HG03571 (cell line): Measurements from ENCODE around the gene MAD1L1.

Experiments used
- ATAC-seq: cut with Tn5 transposase; IDR thresholded peaks from one replicate; pipeline ENCODE4 v1.9.1; 2021; ENCODE audit not compliant: unreplicated experiment

The MAD1L1 gene

DNA sequence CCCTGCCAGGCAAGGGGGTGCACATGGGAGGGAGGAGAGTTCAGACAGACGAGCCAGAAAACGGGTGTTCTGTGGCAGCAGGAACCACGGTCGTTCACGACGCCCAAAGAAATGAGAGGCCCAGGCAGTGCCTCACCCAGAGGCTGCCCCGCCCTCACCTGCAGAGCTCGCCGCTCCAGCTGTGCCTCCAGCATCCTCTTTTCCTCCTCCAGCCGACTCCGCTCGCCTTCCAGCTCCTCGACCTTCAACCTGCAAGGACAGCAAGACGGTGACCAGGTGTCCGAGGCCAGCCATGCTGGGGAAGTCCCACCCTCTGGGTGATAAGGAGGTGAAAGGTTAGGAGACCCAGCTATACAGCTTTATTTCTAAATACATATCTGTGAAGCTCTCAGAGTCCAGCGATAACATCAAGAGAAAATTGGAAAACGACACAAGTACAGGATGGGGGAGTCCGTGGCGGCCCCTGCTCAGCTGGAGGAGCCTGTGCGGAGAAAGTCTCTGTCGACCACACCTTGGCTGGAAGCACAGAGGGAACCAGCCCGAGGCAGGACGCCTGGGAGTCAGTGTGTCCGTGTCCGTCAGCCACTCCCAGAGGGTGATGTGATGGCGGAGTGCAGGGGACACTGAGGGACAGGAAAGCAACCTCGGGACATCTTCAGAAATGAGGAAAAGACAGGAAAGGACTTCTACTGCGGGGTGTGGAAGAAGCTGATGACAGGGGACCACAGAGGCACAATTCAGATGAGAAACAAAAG is 275.1 kb downstream of the MAD1L1 start:
- ATAC-seq: no peak

DNA sequence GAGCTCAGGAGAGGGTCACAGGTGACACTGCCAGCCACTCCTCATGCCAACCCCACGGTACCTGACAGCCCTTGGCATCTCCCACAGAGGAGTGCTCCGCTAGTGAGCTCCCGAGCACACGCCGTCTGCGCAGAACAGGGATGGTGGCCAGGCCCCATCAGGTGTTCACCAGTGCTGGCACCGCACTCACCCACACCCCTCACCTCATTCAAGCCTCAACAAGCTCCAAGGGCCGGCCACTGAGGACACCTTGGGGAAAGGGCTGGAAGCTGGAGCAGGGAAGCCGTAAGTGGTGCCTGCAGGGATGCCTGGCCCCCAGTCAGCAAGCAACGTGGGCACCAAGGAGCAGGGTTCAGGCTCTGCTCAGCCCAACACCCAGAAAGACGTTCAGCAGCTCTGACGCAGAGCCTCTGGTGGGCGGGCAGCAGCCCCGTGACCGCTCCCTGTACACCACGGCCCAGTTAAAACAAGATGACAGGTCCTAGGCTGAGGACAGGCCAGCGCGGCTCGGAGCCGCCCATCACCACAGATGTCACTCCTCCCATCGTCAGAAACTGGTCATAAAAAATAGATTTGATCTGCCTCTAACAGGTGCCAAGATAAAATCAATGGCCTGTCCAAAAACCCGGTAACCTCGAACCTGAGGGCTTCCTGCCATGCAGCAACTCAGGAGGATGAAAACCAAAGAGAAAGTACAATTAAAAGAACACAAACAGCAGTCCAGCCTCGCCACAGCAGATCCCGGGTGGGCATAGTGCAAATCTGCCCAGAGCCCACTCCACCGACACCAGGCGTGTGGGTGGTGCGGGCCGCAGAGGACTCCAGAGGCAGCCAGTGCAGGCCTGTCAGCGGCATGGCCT is 275.9 kb downstream of the MAD1L1 start:
- no peak for ATAC-seq

DNA sequence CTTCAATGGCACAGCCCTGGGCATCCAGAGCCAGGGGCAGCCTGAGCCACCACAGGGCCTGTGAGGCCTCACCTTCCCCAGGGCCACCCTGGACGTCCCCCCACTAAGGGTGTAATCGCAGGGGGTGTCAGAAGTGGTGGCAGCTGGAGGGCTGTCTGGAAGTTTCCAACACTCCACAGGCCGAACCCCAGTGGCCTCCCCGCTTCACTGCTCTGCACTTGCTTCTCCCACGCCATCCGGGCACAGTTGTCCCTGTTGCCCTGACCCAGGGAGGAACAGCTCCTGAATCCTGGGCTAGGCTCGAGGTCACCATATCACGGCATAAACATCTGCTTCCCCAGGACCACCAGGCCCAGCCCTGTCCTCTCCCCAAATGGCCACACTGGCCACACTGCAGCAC is 276.6 kb downstream of the MAD1L1 start:
- no peak for ATAC-seq

DNA sequence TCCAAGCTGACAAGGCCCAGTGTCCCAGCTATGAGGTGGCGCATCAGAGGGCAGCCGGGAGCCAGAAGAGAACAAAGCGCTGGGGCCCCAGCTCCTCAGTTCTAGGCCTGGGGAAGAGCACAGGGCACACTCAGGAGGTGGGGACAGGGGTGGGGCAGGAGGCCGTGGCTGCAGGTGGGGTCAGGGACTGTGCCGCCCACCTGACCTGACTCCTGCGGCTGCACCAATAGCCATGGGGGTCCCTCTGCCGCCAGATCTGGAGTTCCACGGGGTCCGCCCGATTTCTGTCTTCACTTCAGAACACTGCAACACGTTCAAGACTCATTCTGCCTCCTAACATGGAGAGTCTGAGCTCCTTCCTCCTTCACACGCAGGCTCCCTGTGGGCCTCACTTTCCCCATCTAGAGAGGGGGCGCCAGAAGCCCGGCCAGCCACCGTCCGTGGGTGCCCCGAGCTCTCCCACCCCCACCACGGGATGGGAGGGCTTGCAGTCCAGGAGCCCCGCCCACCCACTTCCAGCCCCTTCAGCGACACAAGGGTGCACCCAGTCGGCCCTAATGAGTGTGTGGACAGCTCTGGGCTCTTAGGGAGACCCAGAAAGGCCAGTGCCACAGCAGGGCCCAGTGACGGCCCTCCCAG is 278.3 kb downstream of the MAD1L1 start:
- ATAC-seq: no peak

DNA sequence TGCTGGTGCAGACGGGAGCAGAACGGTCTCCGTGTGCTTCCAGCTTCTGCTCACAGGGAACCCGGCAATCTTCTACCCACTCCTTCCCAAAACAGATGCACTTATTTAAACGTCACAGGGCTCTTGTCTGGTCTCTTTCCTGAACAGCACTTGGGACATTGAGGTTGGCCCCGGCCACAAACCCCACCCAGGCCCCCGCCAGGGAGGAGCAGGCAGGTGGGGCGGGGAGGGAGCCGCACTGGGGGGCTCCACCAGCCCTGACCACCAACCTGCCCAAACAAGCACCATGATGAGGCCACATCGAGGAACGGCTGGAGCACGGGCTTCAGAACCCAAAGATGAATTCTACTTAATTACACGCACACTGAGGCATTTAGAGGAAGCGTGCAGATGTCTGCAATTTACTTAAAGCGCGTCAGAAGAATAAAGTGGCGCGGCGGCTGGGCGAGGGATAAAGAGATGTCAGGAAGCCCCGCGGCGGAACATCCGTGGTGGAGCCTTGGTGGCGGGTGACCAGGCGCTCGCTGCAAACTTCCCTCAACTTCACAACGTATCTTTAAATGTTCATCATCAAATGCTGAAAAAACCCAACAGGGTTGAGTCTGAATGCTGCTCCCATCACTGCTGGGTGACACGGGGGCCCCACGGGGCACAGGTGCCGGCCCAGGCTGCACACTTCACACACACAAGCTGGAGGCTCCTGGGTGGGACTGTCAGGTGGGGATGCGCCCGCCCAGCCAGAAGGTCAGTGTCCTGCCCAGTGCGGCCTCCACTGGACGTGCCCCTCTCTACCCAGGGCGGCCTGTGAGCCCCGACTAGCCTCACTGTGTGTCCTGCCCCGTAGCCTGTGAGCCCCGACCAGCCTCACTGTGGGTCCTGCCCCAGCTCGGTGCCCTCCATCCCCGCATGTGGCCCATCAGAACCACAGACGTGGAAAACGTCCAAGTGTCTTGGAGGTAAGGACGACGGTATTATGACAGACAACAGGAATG is 279.2 kb downstream of the MAD1L1 start:
- ATAC-seq: no peak

DNA sequence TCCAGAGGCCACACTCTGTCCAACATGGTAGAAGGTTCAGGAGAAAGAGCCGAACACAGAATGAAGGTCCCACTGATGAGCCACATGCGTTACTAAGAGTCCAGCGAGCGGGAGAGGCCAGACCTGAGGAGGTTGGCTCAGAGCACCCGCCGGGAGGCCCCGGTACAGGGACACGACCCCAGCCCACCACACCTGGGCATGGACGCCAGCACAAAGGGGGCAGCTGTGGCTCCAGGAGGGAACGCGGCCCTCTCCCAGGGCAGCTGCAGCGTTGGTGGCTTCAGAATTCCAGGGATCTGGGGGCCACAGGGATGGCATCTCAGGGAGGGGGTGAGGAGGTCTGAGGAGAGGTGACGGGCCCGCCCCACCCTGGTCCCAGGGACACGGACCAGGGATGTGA is 280.0 kb downstream of the MAD1L1 start:
- no peak for ATAC-seq

DNA sequence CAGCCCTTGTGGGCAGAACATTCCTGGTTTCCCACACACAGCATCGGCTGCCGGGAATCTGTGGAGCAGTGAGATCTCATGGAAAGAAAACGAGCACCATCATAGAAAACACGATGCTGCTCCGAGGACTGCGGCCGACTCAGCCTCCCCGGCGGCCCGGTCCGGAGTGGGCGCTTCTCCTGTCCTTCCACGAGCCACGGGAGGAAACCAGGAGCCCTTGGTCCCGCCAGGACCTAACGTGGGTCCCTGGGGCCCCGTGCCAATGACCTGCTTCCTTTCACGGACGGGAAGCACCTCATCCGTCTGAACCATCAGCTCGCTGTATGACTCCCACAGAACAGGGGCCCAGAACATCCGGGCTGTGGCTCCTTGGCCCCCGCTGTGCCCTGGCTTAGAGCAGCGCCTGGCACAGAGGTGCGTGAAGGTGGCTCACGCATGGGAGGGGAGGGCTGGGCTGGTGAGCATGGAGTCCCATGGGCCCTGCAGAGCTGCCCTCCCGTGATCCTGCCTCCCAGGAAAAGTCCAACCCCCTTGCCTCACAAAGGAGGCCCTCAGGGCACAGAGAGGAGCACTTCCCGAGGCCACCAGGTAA is 280.5 kb downstream of the MAD1L1 start:
- ATAC-seq: no peak

DNA sequence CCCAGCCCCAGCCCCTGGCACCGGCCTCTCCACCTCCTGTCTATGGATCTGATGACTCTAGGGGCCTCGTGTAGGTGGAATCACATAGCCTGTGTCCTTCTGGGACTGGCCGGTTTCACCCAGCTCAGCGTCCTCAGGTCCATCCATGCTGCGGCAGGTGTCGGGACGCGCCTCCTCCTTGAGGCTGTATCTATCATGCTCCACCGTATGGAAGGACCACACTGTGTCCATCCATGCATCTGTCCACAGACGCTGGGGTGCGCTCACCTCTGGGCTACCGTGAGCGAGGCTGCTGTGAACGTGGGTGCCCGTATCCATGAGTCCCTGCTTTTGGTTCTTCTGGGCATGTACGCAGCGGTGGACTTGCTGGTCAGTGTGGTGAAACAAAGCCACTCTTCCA is 281.1 kb downstream of the MAD1L1 start:
- no peak for ATAC-seq

DNA sequence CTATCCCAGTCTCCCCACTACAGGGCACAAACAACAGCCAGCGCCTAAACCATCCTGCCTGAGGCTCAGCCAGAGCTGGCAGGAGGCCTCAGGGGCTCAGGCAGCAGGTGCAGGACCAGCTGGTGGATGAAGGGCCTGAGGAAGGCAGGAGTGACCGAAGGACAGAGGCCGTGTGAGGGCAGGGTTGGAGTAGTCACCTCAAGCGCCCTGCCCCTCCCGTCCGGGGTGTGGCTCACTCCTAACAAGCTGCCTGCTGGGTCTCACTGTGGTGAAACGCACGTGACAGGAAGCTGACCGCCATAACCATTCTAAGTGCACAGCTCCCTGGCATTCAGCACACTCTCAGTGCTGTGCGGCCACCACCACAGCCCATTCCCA is 281.6 kb downstream of the MAD1L1 start:
- no peak for ATAC-seq

DNA sequence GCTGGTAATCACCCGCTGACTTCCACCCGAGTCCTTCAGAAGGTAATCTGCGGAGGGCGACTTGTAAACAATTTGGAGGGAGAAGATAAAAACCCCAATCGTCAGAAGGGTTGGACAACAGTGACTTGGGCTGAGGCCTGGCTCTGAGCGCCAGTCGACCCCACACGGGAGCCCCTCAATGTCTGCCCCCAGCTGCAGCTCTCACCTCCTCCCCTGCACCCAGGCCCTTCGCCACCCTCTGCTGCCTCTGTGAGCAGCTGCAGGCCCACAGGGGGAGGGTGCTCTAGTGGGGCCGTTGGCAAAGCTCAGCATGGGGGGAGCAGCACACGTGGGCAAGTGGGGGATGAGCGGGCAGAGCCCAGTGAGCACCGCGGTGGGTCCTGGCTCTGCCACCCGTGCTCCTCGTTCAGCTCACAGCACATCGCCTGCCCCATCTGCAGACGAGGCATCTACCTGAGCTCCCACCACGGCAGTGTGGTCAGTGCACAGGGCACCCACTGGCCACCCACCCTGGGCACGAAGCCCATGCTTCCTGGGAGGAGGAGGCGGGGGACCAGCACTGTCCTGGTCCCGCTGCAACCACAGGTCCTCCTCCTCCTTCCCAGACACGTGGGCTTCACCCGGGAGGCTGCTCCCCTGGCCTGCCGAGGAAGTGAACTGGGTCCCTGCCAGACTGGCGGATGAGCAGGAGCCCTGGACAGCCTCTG is 282.1 kb downstream of the MAD1L1 start:
- ATAC-seq: no peak

DNA sequence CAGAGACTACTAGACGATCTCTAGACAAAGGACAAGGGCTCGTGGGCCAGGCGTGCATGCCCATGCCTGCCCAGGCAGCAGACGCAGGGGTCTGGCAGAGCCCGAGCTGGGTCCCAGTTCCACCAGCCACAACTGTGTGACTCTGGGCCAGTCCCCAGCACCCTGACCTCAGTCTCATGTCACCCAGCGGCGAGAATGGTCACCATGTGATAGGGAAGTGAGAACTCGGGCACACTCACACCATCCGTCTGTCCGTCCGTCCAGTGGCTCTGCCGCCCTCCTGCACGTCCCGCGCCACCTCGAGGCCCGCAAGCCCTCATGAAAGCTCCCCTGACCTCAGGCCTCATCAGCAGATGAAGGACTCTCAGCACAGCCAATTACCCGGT is 282.7 kb downstream of the MAD1L1 start:
- ATAC-seq: no peak

DNA sequence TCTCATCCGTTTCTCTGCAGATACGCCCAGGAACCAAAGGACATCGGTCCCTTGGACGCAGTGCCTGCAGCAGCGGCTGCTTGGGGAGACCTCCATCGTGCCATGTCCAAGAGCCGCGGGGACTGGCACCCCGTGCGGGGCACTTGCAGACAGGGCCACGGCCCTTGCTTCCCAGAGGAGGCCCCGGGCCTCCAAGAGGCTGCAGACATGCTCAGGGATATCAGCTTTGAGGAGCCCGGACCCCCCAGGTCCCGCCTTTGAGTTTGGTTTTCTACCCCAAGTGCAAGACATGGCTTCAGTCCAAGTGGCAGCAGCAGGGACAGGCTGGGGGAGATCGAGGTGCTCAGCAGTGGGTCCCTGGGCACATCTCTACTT is 283.1 kb downstream of the MAD1L1 start:
- no peak for ATAC-seq

DNA sequence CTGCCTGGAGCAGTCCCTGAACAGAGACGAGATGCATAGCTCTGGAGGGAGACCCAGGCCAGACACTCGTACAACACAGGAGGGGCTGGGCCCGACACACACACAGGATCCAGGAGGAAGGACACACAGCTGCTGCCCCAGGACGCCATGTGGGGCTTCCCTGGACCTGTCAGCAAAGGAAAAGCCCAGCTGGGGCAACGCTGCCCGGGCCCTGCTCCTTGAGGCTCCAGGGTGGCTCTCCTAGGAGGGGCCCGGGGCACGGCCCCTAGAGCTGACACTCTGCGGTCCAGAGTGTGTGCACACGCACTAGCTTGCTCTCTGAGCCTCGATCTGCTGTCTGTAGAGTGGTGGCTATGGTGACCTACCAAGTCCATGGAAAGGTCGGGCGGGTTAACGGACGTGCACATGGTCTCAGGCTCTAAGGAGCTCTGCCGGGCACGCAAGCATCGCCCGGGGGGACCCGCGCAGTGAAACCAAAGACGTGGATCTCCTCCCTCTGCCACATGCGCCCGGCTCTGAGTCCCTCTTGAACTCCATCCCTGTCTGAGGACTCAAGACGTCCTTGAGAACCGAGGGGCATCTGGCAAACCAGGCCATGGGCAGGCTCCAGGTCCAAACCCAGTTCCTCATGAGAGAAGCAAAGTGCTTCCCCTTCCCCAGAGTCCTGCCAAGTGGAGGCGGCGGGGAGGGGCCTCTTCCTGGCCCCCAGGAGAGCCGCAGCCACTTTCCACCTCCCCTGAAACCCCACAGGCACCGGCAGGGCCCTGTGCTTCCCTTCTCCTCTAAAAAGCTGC is 283.7 kb downstream of the MAD1L1 start:
- no peak for ATAC-seq

DNA sequence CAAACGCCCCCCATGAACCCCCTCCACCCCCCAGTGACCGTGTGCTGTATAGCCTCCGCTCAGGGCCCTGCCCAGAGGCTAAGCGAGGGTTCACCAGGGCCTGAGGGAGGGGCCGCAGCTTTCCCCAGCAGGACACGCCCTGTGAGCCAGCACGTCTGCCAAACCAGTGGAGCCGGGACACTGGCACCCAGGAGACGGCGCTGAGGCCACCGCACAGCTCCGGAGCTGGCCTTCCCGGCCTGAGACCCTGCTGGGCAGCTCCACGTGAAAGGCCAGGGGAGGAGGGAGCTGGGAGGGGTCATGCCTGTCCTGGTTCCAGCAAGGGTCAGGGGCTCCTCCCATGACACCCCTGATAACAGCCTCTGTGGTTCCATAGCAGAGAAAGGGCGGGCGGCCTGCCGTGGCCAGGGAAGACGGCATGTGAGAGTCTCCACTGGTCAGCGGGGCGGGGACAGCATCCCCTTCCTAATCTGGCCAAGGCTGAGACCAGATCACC is 284.4 kb downstream of the MAD1L1 start:
- no peak for ATAC-seq

DNA sequence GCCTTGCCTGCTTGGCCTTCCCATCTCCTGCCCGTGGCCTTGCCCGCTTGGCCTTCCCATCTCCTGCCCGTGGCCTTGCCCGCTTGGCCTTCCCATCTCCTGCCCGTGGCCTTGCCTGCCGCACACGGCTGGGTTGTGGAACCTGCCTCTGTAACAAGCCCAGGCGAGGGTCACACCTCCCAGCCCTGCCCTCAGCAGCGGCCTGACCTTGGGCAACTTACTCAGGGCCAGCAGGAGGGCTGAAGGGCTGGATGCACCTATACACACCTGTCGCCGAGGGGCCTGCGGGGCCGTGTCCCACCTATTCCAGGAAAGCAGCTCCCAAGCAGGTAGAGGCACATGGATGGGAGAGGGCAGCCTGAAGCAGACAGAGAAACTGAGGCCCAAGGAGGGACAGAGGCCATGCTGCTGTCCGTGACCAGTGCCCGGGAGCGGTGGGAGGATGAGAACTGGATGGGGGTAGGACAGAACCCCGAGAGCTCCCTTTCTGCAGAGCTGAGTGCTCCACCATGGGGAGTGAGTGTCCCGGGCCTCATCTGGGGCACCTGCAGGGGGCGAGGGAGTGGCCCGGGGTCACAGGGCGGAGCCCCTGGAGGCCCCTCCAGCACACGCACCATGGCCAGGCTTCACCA is 285.0 kb downstream of the MAD1L1 start:
- ATAC-seq: no peak

DNA sequence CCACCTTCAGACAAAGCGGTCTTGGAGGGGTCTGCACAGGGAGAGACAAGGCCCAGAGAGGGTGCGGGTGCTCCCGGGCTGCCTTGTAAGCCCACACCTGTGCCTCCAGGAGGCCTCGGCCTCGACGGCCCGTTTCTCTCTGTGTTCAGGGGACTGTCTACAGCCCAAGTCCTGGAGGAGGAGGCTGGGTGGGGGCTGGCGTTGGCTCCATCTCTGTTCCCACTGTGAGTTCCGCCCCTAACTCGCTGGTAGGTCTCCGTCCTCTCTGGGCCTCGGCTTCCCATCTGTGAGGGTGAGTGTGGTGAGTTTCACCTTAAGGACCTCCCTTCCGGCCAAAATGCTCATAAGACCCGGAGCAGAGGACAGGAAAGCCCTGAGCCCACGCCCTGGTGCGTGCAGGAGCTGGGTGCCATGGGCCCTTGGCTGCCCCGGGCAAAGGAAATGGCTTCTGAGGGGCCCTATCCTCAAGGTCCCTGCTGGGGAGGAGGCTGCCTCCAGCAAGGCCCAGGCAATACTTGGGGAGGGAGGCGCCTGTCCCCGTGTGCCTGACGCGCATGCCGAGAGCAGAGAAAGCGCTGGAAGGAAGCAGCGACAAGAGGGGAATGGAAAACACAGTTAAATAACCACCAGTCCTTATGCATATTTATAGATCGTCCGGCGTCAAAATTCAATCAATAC is 285.8 kb downstream of the MAD1L1 start:
- no peak for ATAC-seq

DNA sequence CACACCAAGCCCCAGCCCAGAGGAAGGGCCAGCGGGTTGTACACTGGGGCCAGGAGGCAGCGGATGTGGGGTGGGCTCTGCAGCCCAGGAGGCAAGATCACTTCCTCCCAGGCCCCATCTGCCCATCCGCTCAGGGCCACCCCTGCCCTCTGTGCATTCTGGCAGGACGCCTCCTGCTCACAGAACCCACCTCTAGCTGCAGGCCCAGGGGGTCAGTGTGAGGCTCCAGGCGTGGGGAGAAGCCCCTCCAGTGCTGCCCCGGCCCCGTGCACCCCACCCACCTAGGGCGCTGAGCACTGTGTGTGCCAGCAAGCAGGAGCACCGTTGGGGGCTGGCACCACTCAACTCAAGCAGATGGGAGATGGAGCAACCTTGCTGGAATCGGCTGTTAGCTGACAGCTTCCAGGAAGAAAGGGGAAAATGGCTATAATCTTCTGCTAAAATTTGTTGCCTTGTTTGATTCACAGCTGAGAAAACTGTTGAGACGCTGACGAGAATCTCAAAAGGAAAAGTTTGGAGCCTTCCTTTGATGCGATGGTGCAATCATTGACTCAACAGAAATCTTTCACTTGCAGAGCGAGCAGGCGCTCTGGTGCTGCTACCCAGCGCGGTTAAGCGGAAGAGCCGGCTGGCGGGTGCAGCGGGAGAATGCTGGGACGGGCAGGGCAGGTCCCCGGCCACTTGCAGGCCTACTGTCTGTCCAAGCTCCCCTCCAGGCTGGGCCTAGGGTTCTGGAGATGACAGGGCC is 286.5 kb downstream of the MAD1L1 start:
- no peak for ATAC-seq
